Raji (cell line): Measurements from ENCODE around the gene SNW1.

Experiments
- POLR2A ChIP-seq: IDR thresholded peaks from 2 replicates; pipeline ENCODE4 v1.6.1; 2011; ENCODE audit warnings: low read depth, low read length, control low read depth; ENCODE audit not compliant: insufficient read depth

The SNW1 gene

GRCh38 chr14:77760381-77761204 is at the start of gene SNW1:
TSS of gene SNW1 (minus strand) at chr14:77761156. CDS start at chr14:77761127, 29 bp downstream.
- TF ChIP-seq POLR2A = peak; percentile 85

GRCh38 chr14:77809011-77809410 is 48.1 kb upstream of the SNW1 start:
- no peak for TF ChIP-seq POLR2A

- TF ChIP-seq POLR2A = no peak
These were observed 47.3 kb upstream of the SNW1 start for GRCh38 chr14:77808250-77808649.

- TF ChIP-seq POLR2A = no peak
These were observed 44.8 kb upstream of the SNW1 start for GRCh38 chr14:77805706-77806105.

- no peak for TF ChIP-seq POLR2A
These were observed 43.6 kb upstream of the SNW1 start for GRCh38 chr14:77804592-77804991.

- TF ChIP-seq POLR2A = no peak
These were observed 39.9 kb upstream of the SNW1 start for GRCh38 chr14:77800814-77801213.

GRCh38 chr14:77799863-77800730 is 39.1 kb upstream of the SNW1 start, which contains the start of gene ADCK1:
TSS of gene ADCK1 (plus strand) at chr14:77800109. CDS start at chr14:77818979, 18,870 bp downstream.
- TF ChIP-seq POLR2A = peak; percentile 78

GRCh38 chr14:77794357-77794756 is 33.4 kb upstream of the SNW1 start:
- no peak for TF ChIP-seq POLR2A

- no peak for TF ChIP-seq POLR2A
These were observed 30.3 kb upstream of the SNW1 start for GRCh38 chr14:77791225-77791600.

- no peak for TF ChIP-seq POLR2A
These were observed 29.7 kb upstream of the SNW1 start for GRCh38 chr14:77790566-77791224.

GRCh38 chr14:77786148-77786547 is 25.2 kb upstream of the SNW1 start:
- no peak for TF ChIP-seq POLR2A

GRCh38 chr14:77782202-77782601 is 21.2 kb upstream of the SNW1 start:
- TF ChIP-seq POLR2A = no peak

- TF ChIP-seq POLR2A = no peak
These were observed 3.0 kb upstream of the SNW1 start for GRCh38 chr14:77763978-77764377.

- no peak for TF ChIP-seq POLR2A
These were observed 2.4 kb upstream of the SNW1 start for GRCh38 chr14:77763316-77763715.

- no peak for TF ChIP-seq POLR2A
These were observed 412 bp upstream of the SNW1 start for GRCh38 chr14:77761205-77761931.
